C4-2B (cell line): ENCODE results near the gene SH3RF2.
"Not testable (repeated sequence)": the region's sequence is repeated elsewhere in the genome, so short reads cannot be mapped to it uniquely, and the experiment has no call there.

Experiments
- H3K27ac ChIP-seq: fragments of 450-650 bp; 2 replicates; pipeline ENCODE4 v1.5.1; 2017
- ZFX ChIP-seq: fragments of 450-650 bp; IDR thresholded peaks from 2 replicates; pipeline ENCODE4 v1.6.1; 2017
- TF ChIP-seq, protein P1 (sequence below): fragments of 450-650 bp; conservative IDR thresholded peaks from 2 replicates; pipeline ENCODE4 v1.5.1; 2017; ENCODE audit warnings: mild to moderate bottlenecking

The SH3RF2 gene, protein sequence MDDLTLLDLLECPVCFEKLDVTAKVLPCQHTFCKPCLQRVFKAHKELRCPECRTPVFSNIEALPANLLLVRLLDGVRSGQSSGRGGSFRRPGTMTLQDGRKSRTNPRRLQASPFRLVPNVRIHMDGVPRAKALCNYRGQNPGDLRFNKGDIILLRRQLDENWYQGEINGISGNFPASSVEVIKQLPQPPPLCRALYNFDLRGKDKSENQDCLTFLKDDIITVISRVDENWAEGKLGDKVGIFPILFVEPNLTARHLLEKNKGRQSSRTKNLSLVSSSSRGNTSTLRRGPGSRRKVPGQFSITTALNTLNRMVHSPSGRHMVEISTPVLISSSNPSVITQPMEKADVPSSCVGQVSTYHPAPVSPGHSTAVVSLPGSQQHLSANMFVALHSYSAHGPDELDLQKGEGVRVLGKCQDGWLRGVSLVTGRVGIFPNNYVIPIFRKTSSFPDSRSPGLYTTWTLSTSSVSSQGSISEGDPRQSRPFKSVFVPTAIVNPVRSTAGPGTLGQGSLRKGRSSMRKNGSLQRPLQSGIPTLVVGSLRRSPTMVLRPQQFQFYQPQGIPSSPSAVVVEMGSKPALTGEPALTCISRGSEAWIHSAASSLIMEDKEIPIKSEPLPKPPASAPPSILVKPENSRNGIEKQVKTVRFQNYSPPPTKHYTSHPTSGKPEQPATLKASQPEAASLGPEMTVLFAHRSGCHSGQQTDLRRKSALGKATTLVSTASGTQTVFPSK

DNA sequence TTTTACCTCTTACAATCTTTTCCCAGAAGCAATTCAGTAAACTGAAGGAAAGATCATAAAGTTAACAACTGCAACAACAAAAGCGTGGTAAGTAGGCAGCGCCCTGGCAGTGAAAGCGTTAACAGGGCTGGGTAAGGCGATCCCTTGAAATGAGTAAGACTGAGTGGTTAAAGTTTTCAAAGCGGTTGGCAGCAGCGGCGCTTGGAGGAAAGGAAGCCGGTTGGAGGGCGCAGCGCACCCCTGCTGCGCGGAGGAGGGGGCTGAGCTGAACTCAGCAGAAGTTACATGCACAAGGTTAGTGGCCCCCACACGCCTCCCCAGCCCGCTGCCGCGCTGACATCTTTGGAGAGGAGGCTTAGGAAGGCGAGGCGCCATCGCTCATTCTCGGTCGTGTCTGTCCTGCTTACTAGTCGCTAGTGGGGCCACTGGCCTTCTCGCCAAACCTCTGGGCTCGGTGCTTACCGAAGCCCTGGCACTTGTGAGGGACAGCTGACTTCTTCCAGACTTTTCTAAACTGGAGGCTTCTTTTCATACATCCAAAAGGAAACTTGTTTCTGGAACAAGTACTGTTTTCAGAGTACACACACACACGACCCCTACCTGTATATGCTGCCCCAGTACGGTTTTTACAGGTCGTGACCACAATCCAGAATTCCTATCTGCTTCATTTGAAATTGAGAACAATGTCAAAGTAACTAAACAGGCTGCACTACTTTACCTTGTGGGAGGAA lies at the start of gene SH3RF2:
Gene SH3RF2, plus strand, starts transcription at position 178 of the 731 bp plus-strand sequence. CDS start 1,351 bp downstream, outside the sequence.
- no peak within 1 kb of the TSS for H3K27ac ChIP-seq
- TF ChIP-seq, protein P1, sequence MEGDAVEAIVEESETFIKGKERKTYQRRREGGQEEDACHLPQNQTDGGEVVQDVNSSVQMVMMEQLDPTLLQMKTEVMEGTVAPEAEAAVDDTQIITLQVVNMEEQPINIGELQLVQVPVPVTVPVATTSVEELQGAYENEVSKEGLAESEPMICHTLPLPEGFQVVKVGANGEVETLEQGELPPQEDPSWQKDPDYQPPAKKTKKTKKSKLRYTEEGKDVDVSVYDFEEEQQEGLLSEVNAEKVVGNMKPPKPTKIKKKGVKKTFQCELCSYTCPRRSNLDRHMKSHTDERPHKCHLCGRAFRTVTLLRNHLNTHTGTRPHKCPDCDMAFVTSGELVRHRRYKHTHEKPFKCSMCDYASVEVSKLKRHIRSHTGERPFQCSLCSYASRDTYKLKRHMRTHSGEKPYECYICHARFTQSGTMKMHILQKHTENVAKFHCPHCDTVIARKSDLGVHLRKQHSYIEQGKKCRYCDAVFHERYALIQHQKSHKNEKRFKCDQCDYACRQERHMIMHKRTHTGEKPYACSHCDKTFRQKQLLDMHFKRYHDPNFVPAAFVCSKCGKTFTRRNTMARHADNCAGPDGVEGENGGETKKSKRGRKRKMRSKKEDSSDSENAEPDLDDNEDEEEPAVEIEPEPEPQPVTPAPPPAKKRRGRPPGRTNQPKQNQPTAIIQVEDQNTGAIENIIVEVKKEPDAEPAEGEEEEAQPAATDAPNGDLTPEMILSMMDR, result no peak
- TF ChIP-seq ZFX, result no peak

DNA sequence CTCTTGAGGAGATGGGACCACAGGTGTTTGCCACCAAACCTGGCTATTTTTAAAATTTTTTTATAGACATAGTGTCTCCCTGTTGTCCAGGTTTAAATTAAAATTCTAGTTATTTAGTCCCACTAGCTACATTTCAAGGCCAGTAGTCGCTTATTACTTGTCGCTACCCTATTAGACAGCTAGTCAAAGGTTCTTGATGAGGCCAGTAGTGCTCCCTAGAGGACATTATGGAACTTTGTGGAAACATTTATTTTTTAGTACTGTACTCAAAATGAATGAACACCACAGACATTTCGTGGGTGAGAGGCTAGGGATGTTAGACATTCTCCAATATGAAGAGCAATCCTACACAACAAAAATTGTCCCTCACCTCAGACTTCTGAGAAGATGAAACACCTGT lies 49.2 kb upstream of the SH3RF2 start:
- TF ChIP-seq, protein P1, result no peak
- no peak for TF ChIP-seq ZFX
- H3K27ac ChIP-seq, result no peak overlapping the region

DNA sequence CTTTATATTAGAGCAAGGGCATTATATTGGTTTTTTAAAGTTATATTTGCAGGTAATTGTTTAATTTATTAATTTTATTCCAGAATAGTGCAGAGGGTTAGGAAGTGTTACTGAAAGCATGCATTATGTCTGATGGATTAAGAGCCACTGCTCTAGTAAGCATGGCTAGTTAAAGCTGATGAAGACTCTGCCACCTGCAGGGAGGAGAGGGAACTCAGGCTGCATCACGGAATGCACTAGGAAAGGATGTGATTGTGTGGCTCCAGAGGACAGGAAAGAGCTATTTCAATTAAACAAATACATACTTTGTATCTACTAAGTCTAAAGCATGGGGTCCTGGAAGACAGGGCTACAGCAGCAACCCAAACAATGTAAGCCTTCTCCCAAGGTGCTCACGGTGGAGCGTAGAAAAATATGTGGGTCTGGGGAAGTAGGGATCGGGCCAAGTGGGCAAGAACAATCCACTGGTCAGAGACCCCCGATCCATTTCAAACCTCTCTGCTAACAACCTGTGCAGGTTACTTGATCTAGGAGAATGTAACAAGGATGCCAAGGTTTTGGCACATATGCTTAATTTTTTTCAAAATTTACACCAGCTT lies 48.3 kb upstream of the SH3RF2 start:
- TF ChIP-seq ZFX, result no peak
- TF ChIP-seq, protein P1, result peak; percentile 80

DNA sequence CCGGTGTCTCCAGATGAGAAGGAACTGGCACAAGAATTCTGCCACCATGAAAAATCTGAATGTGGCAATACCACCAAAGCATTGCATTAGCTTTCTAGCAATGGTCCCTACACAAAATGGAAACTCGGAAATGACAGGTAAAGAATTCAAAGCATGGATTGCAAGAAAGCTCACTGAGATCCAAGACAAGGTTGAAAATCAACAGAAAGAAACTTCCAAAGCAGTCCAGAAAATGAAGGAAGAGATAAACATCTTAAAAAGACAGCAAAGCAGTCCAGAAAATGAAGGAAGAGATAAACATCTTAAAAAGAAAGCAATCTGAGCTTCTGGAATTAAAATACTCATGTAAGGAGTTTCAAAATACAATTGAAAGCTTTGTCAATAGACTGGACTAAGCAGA lies 46.8 kb upstream of the SH3RF2 start:
- no peak overlapping the region for H3K27ac ChIP-seq
- TF ChIP-seq, protein P1, result no peak
- TF ChIP-seq ZFX, result no peak

More for the DNA sequence above, 48.3 kb upstream of the SH3RF2 start:
- H3K27ac ChIP-seq, result no peak overlapping the region

DNA sequence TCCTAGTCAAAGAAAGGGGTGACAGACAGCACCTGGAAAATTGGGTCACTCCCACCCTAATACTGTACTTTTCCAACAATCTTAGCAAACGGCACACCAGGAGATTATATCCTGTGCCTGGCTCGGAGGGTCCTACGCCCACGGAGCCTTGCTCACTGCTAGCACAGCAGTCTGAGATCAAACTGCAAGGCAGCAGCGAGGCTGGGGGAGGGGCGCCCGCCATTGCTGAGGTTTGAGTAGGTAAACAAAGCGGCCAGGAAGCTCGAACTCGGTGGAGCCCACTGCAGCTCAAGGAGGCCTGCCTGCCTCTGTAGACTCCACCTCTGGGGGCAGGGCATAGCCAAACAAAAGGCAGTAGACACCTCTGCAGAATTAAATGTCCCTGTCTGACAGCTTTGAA lies 45.0 kb upstream of the SH3RF2 start:
- not testable (repeated sequence) for H3K27ac ChIP-seq

DNA sequence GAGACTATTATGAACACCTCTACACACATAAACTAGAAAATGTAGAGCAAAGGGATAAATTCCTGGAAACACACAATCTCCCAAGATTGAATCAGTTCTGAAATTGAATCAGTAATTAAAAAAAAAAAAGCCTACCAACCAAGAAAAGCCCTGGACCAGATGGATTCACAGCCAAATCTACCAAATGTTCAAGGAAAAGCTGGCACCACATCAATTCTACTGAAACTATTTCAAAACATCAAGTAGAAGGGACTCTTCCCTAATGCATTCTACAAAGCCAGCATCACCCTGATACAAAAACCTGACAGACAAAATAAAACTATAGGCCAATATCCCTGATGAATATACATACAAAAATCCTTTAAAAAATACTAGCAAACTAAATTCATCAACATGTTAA lies 38.2 kb upstream of the SH3RF2 start:
- H3K27ac ChIP-seq, result no peak overlapping the region
- TF ChIP-seq, protein P1, result no peak
- TF ChIP-seq ZFX, result no peak

DNA sequence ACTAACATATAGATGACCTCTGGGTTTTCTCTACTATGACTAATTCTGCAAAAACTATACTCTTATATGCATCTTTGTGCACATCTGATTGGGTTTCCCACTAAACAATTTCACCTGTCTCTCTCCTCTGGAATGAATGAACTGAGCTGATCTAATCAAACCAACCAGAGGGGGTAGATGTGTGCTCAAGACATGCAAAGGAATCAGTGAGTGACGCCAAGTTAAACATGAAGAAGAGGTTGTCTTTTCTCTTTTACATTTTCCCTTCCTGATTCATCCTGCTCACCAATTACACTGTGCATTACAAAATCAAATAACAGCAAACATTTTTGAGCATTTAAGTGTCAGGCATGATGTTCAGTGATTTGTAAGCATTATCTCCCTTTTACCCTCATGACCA lies 34.0 kb upstream of the SH3RF2 start:
- TF ChIP-seq, protein P1, result no peak
- TF ChIP-seq ZFX, result no peak
- H3K27ac ChIP-seq, result no peak overlapping the region
